BLaER1 (cell line): ENCODE measurements around the gene CCDC27.

ENCODE experiments used
- H3K27ac ChIP-seq: shearing (Covaris generic); formaldehyde crosslinking; 2 replicates; pipeline ENCODE4 v1.8.1; 2022
- H3K27me3 ChIP-seq: shearing (Covaris generic); formaldehyde crosslinking; 2 replicates; pipeline ENCODE4 v1.8.1; 2022
- H3K36me3 ChIP-seq: shearing (Covaris generic); formaldehyde crosslinking; 2 replicates; pipeline ENCODE4 v1.8.1; 2022
- H3K4me1 ChIP-seq: shearing (Covaris generic); formaldehyde crosslinking; 2 replicates; pipeline ENCODE4 v1.8.1; 2022
- H3K4me2 ChIP-seq: shearing (Covaris generic); formaldehyde crosslinking; 2 replicates; pipeline ENCODE4 v1.8.1; 2022
- H3K4me3 ChIP-seq: shearing (Covaris generic); formaldehyde crosslinking; 2 replicates; pipeline ENCODE4 v1.8.1; 2022
- H3K9ac ChIP-seq: shearing (Covaris generic); formaldehyde crosslinking; 2 replicates; pipeline ENCODE4 v1.8.1; 2022
- H3K9me3 ChIP-seq: shearing (Covaris generic); formaldehyde crosslinking; 2 replicates; pipeline ENCODE4 v1.8.1; 2022
- H4K20me1 ChIP-seq: shearing (Covaris generic); formaldehyde crosslinking; 2 replicates; pipeline ENCODE4 v1.8.1; 2022
- Cebpa-rat ChIP-seq: shearing (Covaris generic); IDR thresholded peaks from 2 replicates; pipeline ENCODE4 v1.8.1; 2022

Gene CCDC27

DNA sequence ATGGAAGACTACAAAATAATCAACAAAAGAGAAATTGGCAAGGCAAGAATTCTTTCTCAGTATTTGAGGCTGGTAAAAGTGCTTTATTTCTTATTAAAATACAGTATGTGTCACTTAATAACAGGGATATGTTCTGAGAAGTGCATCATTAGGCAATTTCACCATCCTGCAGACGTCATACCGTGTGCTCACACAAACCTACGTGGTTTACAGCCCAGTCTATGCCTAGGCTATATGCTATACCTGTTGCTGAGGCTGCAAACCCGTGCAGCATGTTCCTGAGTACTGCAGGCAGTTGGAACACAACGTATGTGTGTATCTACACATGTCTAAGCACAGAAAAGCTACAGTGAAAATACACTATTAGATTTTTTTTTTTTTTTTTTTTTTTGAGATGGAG lies 2.7 kb upstream of the CCDC27 start:
- no peak overlapping the region for H3K4me3 ChIP-seq
- no peaks in the 10 kb centered on the region; the same call in 1 of the 2 replicates for H3K36me3 ChIP-seq
- H3K27me3 ChIP-seq = no peaks in the 10 kb centered on the region
- peaks cover 42% of the 10 kb centered on the region for H3K4me1 ChIP-seq
- no peak overlapping the region for H3K9ac ChIP-seq
- TF ChIP-seq Cebpa-rat = no peak
- H4K20me1 ChIP-seq = peaks cover 20% of the 10 kb centered on the region
- no peak overlapping the region for H3K27ac ChIP-seq
- H3K4me2 ChIP-seq = no peak overlapping the region
- no peaks in the 10 kb centered on the region for H3K9me3 ChIP-seq

GRCh38 chr1:3750741-3751140 lies 1.5 kb upstream of the CCDC27 start:
- Histone ChIP-seq H3K4me3 (no peak overlapping the region), H3K9ac (no peak overlapping the region), H3K36me3 (no peaks in the 10 kb centered on the region), H3K4me1 (peaks cover 30% of the 10 kb centered on the region), H3K4me2 (no peak overlapping the region), H3K27ac (no peak overlapping the region), H3K27me3 (no peaks in the 10 kb centered on the region), H3K9me3 (no peaks in the 10 kb centered on the region), H4K20me1 (peaks cover 7% of the 10 kb centered on the region)
- TF ChIP-seq Cebpa-rat = no peak

DNA sequence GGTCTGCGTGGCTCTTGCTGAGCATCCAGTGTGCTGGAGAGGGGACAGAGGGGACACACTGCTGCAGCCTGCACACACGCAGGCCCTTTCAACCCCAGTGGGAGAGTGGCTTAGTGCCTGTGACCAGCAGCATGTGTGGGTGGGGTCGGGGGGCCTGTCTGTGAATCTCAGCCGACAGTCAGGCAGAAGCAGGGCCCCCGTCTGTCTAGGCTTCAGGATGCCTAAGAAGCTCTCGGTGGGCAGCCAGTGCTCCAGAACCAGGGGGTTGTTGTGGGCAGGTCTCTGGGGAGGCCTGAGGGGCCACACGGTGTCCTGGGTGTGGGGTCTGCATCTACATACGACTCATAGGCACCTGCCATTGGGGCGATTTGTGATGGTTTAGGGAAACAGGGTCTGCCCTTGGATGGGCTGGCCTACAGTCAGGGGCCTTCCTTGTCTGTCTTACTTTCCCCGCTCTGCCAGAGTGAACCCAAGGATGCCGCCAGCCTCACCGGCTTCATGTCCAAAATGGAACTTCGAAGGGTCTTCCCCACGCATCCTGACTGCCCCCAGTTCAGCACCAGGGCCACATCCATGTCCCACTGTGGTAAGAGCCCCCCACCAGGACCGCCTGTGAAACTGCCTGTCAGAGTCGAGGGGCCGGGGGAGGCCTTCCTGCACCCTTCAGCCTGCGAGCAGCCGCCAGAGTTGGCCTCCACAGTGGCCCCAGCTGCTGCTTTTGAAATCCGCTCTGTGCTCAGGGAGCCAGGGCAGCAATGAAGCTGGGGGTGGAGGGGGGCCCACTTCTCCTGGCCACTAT lies 1.6 kb downstream of the CCDC27 start:
- no peak for TF ChIP-seq Cebpa-rat
- no peak overlapping the region for H3K27ac ChIP-seq

GRCh38 chr1:3756394-3756793 lies 4.1 kb downstream of the CCDC27 start:
- Histone ChIP-seq H3K27me3 (no peaks in the 10 kb centered on the region), H3K9ac (no peak overlapping the region)
- TF ChIP-seq Cebpa-rat = no peak

More for the DNA sequence above, 1.6 kb downstream of the CCDC27 start:
- Histone ChIP-seq H4K20me1 (no peaks in the 10 kb centered on the region), H3K36me3 (no peaks in the 10 kb centered on the region), H3K9ac (no peak overlapping the region), H3K9me3 (no peaks in the 10 kb centered on the region), H3K4me1 (peaks cover 8% of the 10 kb centered on the region), H3K27me3 (no peaks in the 10 kb centered on the region), H3K4me3 (no peak overlapping the region), H3K4me2 (no peak overlapping the region)

GRCh38 chr1:3759164-3759563 lies 6.9 kb downstream of the CCDC27 start:
- Histone ChIP-seq H3K4me3 (no peak overlapping the region), H3K27ac (peak overlapping the region; percentile 11; the same call in 1 of the 2 replicates), H3K9ac (no peak overlapping the region), H3K4me1 (peaks cover 36% of the 10 kb centered on the region), H3K4me2 (peak overlapping the region; percentile 59), H4K20me1 (no peaks in the 10 kb centered on the region), H3K36me3 (no peaks in the 10 kb centered on the region), H3K9me3 (peaks cover 14% of the 10 kb centered on the region), H3K27me3 (no peaks in the 10 kb centered on the region)
- TF ChIP-seq Cebpa-rat = no peak

More at GRCh38 chr1:3756394-3756793, 4.1 kb downstream of the CCDC27 start:
- peaks cover 14% of the 10 kb centered on the region for H3K9me3 ChIP-seq
- no peak overlapping the region for H3K4me2 ChIP-seq
- H3K36me3 ChIP-seq = no peaks in the 10 kb centered on the region
- H3K4me1 ChIP-seq = peaks cover 34% of the 10 kb centered on the region
- no peak overlapping the region for H3K27ac ChIP-seq
- no peaks in the 10 kb centered on the region for H4K20me1 ChIP-seq
- H3K4me3 ChIP-seq = no peak overlapping the region

DNA sequence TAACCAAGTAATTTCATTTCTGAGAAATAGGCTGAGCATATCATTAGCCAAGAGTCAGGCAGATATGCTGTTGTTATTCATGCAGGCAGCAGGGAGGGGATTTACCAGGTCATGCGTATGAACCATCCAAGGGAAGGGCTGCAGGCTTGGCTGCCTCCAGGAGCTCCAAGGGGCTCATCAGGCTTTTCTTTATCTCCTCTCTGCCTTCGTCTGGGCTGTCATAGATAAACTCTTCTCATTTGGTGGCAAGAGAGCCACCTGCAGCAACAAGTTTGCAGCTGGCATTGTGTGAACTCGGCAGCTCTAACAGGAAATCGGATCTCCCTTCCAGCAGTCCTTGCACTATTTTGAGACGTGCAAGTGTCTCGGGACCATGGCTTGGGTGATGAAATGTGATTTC lies 7.5 kb downstream of the CCDC27 start:
- Histone ChIP-seq H4K20me1 (no peaks in the 10 kb centered on the region), H3K36me3 (no peaks in the 10 kb centered on the region), H3K9me3 (peaks cover 14% of the 10 kb centered on the region), H3K4me1 (peaks cover 32% of the 10 kb centered on the region), H3K9ac (no peak overlapping the region), H3K27ac (peak overlapping the region; percentile 51; the same call in 1 of the 2 replicates), H3K4me3 (no peak overlapping the region), H3K27me3 (no peaks in the 10 kb centered on the region), H3K4me2 (peak overlapping the region; percentile 59)
- no peak for TF ChIP-seq Cebpa-rat

- Histone ChIP-seq H3K27ac (peak overlapping the region; percentile 51), H3K9me3 (peaks cover 14% of the 10 kb centered on the region)
These were observed 9.2 kb downstream of the CCDC27 start for GRCh38 chr1:3761296-3762010.

DNA sequence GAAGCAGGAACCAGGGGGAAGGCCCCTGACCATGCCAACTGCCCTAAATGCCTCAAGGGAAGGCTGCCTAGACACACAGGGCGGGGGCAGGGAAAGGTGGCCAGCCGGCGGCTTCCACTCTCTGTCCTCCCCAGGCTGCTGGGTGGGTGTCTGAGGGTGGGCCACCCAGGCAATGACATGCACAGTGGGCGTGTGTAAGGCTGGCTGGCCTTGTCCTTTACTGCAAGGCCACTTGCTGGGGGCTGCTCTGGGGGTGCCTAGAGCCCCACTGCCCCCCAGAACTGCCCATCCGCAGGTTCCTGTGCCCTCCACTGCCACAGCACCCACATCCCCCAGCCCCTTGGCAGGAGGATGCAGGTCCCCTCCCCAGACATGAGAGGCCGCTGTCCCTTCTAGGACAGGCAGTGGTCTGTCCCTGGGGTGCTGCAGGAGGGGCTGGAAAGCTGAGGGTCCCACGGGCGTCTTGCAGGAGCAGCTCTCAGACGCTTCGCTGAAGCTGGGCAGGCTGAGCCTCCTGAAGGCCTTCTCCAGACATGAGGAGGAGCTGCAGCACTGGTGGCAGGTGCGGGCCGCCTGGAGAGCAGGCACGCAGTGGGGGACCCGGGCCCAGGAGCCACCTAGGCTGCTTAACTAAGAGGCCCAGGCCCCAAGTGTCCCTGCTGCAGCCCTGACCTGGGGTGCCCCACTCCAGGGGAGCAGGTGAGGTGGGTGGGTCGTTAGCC lies 10.1 kb downstream of the CCDC27 start:
- H3K4me2 ChIP-seq = peak overlapping the region; percentile 7; the same call in 1 of the 2 replicates
- no peak overlapping the region for H3K27ac ChIP-seq
- TF ChIP-seq Cebpa-rat = no peak
- no peaks in the 10 kb centered on the region for H4K20me1 ChIP-seq
- no peak overlapping the region for H3K9ac ChIP-seq
- no peak overlapping the region for H3K4me3 ChIP-seq
- H3K36me3 ChIP-seq = no peaks in the 10 kb centered on the region
- peaks cover 32% of the 10 kb centered on the region for H3K4me1 ChIP-seq
- H3K27me3 ChIP-seq = peaks cover 5% of the 10 kb centered on the region; the same call in 1 of the 2 replicates
- H3K9me3 ChIP-seq = peaks cover 14% of the 10 kb centered on the region

More at GRCh38 chr1:3761296-3762010, 9.2 kb downstream of the CCDC27 start:
- Histone ChIP-seq H3K9ac (no peak overlapping the region), H3K4me2 (no peak overlapping the region), H3K27me3 (peaks cover 5% of the 10 kb centered on the region; the same call in 1 of the 2 replicates), H3K4me1 (peaks cover 32% of the 10 kb centered on the region), H4K20me1 (no peaks in the 10 kb centered on the region), H3K4me3 (no peak overlapping the region), H3K36me3 (no peaks in the 10 kb centered on the region)
- TF ChIP-seq Cebpa-rat = no peak

- H3K9ac ChIP-seq = no peak overlapping the region
- no peak overlapping the region for H3K27ac ChIP-seq
- H3K36me3 ChIP-seq = no peaks in the 10 kb centered on the region
- H3K27me3 ChIP-seq = peaks cover 5% of the 10 kb centered on the region; the same call in 1 of the 2 replicates
- no peak overlapping the region for H3K4me3 ChIP-seq
- peak overlapping the region; percentile 7; the same call in 1 of the 2 replicates for H3K4me2 ChIP-seq
- TF ChIP-seq Cebpa-rat = no peak
- peaks cover 32% of the 10 kb centered on the region for H3K4me1 ChIP-seq
- no peaks in the 10 kb centered on the region for H4K20me1 ChIP-seq
- H3K9me3 ChIP-seq = peaks cover 14% of the 10 kb centered on the region
These were observed 10.6 kb downstream of the CCDC27 start for GRCh38 chr1:3762873-3763228.
